Brain microvascular endothelial cell (primary cell): ENCODE data around the gene SMIM35.

ENCODE experiments used
- DNase-seq: peaks from one replicate; pipeline ENCODE4 v3.0.0-alpha.2; 2020
- H3K27ac ChIP-seq: fragments of 250-450 bp; sonication (Bioruptor Pico); 2 replicates; pipeline ENCODE4 v1.5.1; 2020; ENCODE audit warnings: mild to moderate bottlenecking, moderate library complexity
- H3K27me3 ChIP-seq: fragments of 250-450 bp; sonication (Bioruptor Pico); replicated peaks from 2 replicates; pipeline ENCODE4 v1.5.1; 2020; ENCODE audit warnings: mild to moderate bottlenecking
- H3K36me3 ChIP-seq: fragments of 250-450 bp; sonication (Bioruptor Pico); replicated peaks from 2 replicates; pipeline ENCODE4 v1.5.1; 2020; ENCODE audit warnings: mild to moderate bottlenecking
- H3K4me3 ChIP-seq: 2 replicates; pipeline ENCODE4 v1.5.1; 2011; ENCODE audit warnings: low read depth, mild to moderate bottlenecking, control low read depth, low read length, moderate library complexity
- CTCF ChIP-seq: IDR thresholded peaks from 2 replicates; pipeline ENCODE4 v1.5.1; 2011; ENCODE audit warnings: low read depth, mild to moderate bottlenecking, moderate library complexity, low read length, control low read depth, inconsistent platforms; ENCODE audit errors: missing control alignments
- in situ Hi-C: cut with HindIII; loops from 2 replicates; pipeline ENCODE4 v1.10.0; 2017; ENCODE audit warnings: low sequenced_read_pairs, low pct_ligation_motif_present

Gene SMIM35

DNA sequence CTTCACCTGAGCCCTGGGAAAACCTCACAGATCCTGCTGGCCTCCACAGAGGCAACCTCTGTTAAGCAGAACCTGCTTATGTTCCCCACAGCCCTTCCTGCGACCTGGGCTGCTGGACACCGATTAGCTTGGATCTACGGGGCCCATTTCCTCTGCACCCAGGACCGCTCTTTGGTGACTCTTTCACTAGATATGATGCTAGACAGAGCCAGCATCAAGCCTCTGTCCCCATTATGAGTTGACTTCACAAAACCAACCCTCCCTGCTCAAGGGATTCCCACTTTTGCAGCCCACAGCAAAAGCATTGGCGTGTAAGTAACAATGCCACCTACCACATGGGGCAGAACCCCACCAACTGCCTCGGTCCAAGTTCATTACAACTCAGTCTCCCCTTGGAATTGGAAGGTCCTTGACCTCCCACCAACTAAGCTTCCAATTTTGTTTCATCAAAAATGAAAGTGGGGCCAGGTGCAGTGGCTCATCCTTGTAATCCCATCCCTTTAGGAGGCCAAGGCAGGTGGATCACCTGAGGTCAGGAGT lies 25.1 kb downstream of the SMIM35 start:
- Histone ChIP-seq H3K4me3 (no peak overlapping the region), H3K27ac (no peak overlapping the region), H3K27me3 (no peaks in the 10 kb centered on the region), H3K36me3 (no peaks in the 10 kb centered on the region)
- in situ Hi-C loops = no loop called here
- no peak for DNase-seq
- TF ChIP-seq CTCF = no peak

GRCh38 chr11:118060869-118061268 lies 25.9 kb downstream of the SMIM35 start:
- H3K36me3 ChIP-seq = no peaks in the 10 kb centered on the region
- no peak for TF ChIP-seq CTCF
- H3K4me3 ChIP-seq = no peak overlapping the region
- no peaks in the 10 kb centered on the region for H3K27me3 ChIP-seq
- in situ Hi-C loops = no loop called here
- no peak for DNase-seq
- no peak overlapping the region for H3K27ac ChIP-seq

- no peaks in the 10 kb centered on the region for H3K27me3 ChIP-seq
- H3K27ac ChIP-seq = no peak overlapping the region
- no peak overlapping the region for H3K4me3 ChIP-seq
- H3K36me3 ChIP-seq = no peaks in the 10 kb centered on the region
- no peak for DNase-seq
- no peak for TF ChIP-seq CTCF
- in situ Hi-C loops = no loop called here
These were observed 26.6 kb downstream of the SMIM35 start for GRCh38 chr11:118060081-118060661.

- TF ChIP-seq CTCF = no peak
- Histone ChIP-seq H3K27ac (no peak overlapping the region), H3K4me3 (no peak overlapping the region), H3K27me3 (no peaks in the 10 kb centered on the region), H3K36me3 (no peaks in the 10 kb centered on the region)
- in situ Hi-C loops = no loop called here
- no peak for DNase-seq
These were observed 27.4 kb downstream of the SMIM35 start for GRCh38 chr11:118059246-118059940.

DNA sequence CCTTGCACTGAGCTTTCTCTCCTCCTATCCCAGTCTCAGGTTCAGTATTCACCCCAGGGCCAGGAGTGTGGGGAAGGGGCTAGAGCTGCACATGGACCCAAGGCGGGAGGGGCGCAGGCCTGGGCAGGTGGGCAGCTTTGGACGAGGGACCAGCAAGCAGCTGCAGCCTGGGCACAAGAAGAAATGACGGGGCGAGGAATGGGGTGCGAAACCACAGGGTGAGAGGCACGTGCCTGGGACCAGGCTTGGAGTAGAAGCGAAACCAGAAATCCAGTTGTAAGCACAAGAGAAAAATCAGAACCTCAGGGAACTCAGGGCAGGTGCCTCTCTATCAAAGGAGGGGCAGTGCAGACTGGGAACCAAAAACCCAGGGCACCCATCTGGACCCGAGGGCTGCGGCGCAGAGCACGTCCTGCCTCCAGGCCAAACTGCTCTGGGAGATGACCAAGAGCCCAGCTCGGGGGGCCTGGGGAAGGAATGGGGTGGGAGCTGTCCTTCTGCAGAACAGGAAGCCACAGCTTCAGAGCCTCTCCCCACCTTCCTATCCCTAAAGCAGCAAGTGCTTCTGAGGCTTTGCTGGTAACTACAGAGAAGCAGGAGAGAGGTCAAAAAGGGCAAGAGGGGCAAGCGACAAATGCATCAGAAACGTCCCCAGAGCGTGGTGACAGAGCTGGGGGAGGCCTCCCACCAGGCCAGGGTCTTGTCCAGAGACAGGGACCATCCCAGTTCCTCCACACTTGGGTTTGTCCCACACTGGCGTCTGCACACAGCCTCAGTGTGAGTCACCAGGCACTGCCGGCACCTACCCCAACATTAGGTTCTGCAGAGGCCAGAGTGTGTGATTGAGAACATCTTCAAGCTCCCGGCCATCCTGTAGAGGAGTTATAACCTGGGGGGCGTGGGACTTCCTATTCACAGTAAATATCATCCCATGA lies 28.2 kb downstream of the SMIM35 start:
- in situ Hi-C loops = no loop called here
- Histone ChIP-seq H3K4me3 (no peak overlapping the region), H3K27ac (no peak overlapping the region), H3K27me3 (no peaks in the 10 kb centered on the region), H3K36me3 (no peaks in the 10 kb centered on the region)
- DNase-seq = no peak
- no peak for TF ChIP-seq CTCF
